Spleen (tissue), 11 donors: ENCODE results near the gene FOXL3. TPM values are rescaled to one million over a fixed set of nuclear protein-coding genes. Genes with fewer than 3 reads are reported as not detected.
A peak's percentile ranks its signal among the peaks of the same experiment; 100 is the strongest.

Experiments used
- DNase-seq: peaks from one replicate; pipeline ENCODE4 v3.0.0-alpha.2; 2020
- H3K27ac ChIP-seq, 8 donors: fragments of 200-600 bp; sonication (generic) in 7 of 8; 1 replicate in 4 of 8; 2 replicates in 4 of 8; pipeline versions ENCODE4 v1.5.0 to v1.8.0; 2016 to 2021; ENCODE audit warnings: inconsistent platforms in 4 of 8, mild to moderate bottlenecking in 4 of 8, moderate library complexity in 1 of 8
- H3K27me3 ChIP-seq, 7 donors: fragments of 200-600 bp; sonication (generic) in 6 of 7; replicated peaks in 1 of 7; 1 replicate in 4 of 7; 2 replicates in 3 of 7; pipeline versions ENCODE4 v1.5.0 to v1.8.0; 2016 to 2021; ENCODE audit warnings: inconsistent platforms in 3 of 7, mild to moderate bottlenecking in 1 of 7
- H3K36me3 ChIP-seq, 6 donors: fragments of 200-600 bp; sonication (generic) in 5 of 6; 1 replicate in 4 of 6; 2 replicates in 2 of 6; pipeline versions ENCODE4 v1.5.0 to v1.8.0; 2016 to 2021; ENCODE audit warnings: inconsistent platforms in 2 of 6
- H3K4me1 ChIP-seq, 6 donors: fragments of 200-600 bp; sonication (generic) in 5 of 6; 1 replicate in 3 of 6; 2 replicates in 3 of 6; pipeline versions ENCODE4 v1.5.0 to v1.8.0; 2016 to 2021; ENCODE audit warnings: inconsistent platforms in 3 of 6
- H3K4me3 ChIP-seq, 8 donors: fragments of 200-600 bp; sonication (generic) in 7 of 8; 1 replicate in 4 of 8; 2 replicates in 4 of 8; pipeline versions ENCODE4 v1.5.0 to v1.8.0; 2016 to 2021; ENCODE audit warnings: inconsistent platforms in 4 of 8, mild to moderate bottlenecking in 4 of 8, moderate library complexity in 2 of 8
- H3K9me3 ChIP-seq, 8 donors: fragments of 200-600 bp; sonication (generic) in 7 of 8; 1 replicate in 4 of 8; 2 replicates in 4 of 8; pipeline versions ENCODE4 v1.5.0 to v1.8.0; 2016 to 2021; ENCODE audit warnings: inconsistent platforms in 4 of 8
- POLR2A ChIP-seq, 3 donors: fragments of 450-650 bp; IDR thresholded peaks; one replicate each; pipeline ENCODE4 v1.5.1; 2017; ENCODE audit warnings: antibody characterized with exemption in 3 of 3, mild to moderate bottlenecking in 1 of 3
- POLR2AphosphoS5 ChIP-seq, 3 donors: sonication (generic); formaldehyde crosslinking; IDR thresholded peaks; one replicate each; pipeline ENCODE4 v1.5.1; 2017; ENCODE audit warnings: antibody characterized with exemption in 3 of 3
- WGBS, 5 donors: extraction: QIAGEN DNeasy Blood & Tissue Kit in 3 of 5; methylation state at CpG; one replicate each; pipeline versions ENCODE4 v1.1.5 to v1.1.7; 2013 to 2018; 5-methylcytosine and 5-hydroxymethylcytosine counted together
- intact Hi-C: fragments of 100-400 bp; cut with DNase I; formaldehyde crosslinking; loops from one replicate; pipeline ENCODE4 v1.15.0; 2023; ENCODE audit warnings: low total_unique reads
- polyA plus RNA-seq, 3 donors: library from polyadenylated mRNA; stranded (reverse); fragments of 200-250 nt; gene quantifications; one replicate each; pipeline ENCODE4 v1.2.1, GENCODE V29; 2013
- total RNA-seq, 7 donors: library from RNA; depleted of rRNA in 3 of 7; stranded (reverse); fragments of >200 nt in 3 of 7; fragmentation: NEBNext Ultra II Directional in 4 of 7; extraction: Animal tissue kit (Norgen Biotek cat#: 25700) in 4 of 7; gene quantifications; one replicate each; pipeline versions ENCODE4 v1.1.0 to v1.2.1, GENCODE V29; 2016 to 2021
- TF ChIP-seq, protein P1 (sequence below), 11 experiments: fragments of 200-600 bp in 7 of 11; fragments of 450-650 bp in 4 of 11; sonication (generic) in 4 of 11; IDR thresholded peaks in 8 of 11; conservative IDR thresholded peaks in 3 of 11; 1 replicate in 7 of 11; 2 replicates in 4 of 11; pipeline versions ENCODE4 v1.4.0 to v1.8.0; 2016 to 2021; ENCODE audit warnings: antibody characterized with exemption in 11 of 11, inconsistent platforms in 4 of 11, mild to moderate bottlenecking in 1 of 11
- donor health status: healthy with polysubstance abuse.
- donor health status: DM: no; HTN: no; CAD: no; lungs with moderate emphysema.
- donor health status: DM: no; HTN: no; CAD: no.
- donor health status: Bipolar disorder and iron deficiency.
- donor health status: healthy.
- donor health status: DM: no; HTN: no; CAD: no.
- donor health status: DM: yes; HTN: yes; CAD: no.

Gene FOXL3
- total and polyA plus RNA-seq, 10 donors: not detected

- peak; percentile 43 for DNase-seq
These were observed 20.2 kb upstream of the FOXL3 start for GRCh38 chr7:269721-270120.

DNA sequence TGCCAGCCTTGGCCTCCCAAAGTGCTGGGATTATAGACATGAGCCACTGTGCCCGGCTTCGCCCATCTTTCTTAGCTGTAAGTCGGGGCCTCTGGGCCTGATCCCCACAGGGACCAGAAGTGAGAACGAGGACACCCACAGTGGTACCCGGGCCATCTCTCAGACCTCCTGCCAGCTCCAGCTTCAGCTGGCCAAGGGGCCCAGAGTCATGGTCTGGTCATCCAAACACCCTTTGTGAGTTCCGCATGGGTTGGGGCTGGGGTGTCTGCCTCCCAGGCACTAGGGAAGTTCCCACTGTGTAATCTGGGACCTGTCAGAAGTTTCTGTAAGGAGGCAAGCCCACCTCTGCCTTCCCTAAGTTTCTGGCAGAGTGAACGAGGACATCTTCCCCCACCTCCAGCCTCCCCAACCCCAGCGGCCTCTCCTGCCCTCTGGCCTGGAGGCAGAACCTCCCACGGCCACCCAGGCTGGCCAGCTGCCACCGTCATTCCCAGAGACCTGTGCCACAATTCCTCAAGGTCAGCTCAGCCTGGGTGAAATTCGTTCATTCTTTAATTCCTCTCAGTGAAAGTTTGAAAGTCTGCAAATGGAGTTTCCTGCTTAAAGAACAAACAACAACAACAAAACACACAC, 19.5 kb upstream of the FOXL3 start:
- Histone ChIP-seq H3K27me3 (no peaks in the 10 kb centered on the region), H3K27ac (no peak overlapping the region), H3K9me3 (peaks cover 3 to 42% (median 29%) of the 10 kb centered on the region in 8 donors), H3K4me3 (no peak overlapping the region), H3K36me3 (no peaks in the 10 kb centered on the region), H3K4me1 (no peaks in the 10 kb centered on the region)
- DNase-seq: peak; percentile 51
- intact Hi-C loops: no loop called here
- TF ChIP-seq, protein P1, sequence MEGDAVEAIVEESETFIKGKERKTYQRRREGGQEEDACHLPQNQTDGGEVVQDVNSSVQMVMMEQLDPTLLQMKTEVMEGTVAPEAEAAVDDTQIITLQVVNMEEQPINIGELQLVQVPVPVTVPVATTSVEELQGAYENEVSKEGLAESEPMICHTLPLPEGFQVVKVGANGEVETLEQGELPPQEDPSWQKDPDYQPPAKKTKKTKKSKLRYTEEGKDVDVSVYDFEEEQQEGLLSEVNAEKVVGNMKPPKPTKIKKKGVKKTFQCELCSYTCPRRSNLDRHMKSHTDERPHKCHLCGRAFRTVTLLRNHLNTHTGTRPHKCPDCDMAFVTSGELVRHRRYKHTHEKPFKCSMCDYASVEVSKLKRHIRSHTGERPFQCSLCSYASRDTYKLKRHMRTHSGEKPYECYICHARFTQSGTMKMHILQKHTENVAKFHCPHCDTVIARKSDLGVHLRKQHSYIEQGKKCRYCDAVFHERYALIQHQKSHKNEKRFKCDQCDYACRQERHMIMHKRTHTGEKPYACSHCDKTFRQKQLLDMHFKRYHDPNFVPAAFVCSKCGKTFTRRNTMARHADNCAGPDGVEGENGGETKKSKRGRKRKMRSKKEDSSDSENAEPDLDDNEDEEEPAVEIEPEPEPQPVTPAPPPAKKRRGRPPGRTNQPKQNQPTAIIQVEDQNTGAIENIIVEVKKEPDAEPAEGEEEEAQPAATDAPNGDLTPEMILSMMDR (IDR thresholded peaks at IDR 0.05 in 8 of 11, conservative IDR thresholded peaks at IDR 0.05 in 3 of 11): no peak
- WGBS, 5 donors: 61 to 78% (median 73%) methylated on average over 8 to 11 of the region's 11 CpGs

More at GRCh38 chr7:269721-270120, 20.2 kb upstream of the FOXL3 start:
- TF ChIP-seq, protein P1 (IDR thresholded peaks at IDR 0.05 in 8 of 11, conservative IDR thresholded peaks at IDR 0.05 in 3 of 11): no peak
- no peak for TF ChIP-seq POLR2AphosphoS5 (IDR thresholded peaks at IDR 0.05)
- intact Hi-C loops: no loop called here
- Histone ChIP-seq H3K4me1 (no peaks in the 10 kb centered on the region), H3K9me3 (peaks cover 3 to 40% (median 27%) of the 10 kb centered on the region in 8 donors), H3K27me3 (no peaks in the 10 kb centered on the region), H3K27ac (no peak overlapping the region), H3K36me3 (no peaks in the 10 kb centered on the region), H3K4me3 (no peak overlapping the region)
- WGBS, 5 donors: 79 to 89% (median 86%) methylated on average over 11 of the region's 11 CpGs

DNA sequence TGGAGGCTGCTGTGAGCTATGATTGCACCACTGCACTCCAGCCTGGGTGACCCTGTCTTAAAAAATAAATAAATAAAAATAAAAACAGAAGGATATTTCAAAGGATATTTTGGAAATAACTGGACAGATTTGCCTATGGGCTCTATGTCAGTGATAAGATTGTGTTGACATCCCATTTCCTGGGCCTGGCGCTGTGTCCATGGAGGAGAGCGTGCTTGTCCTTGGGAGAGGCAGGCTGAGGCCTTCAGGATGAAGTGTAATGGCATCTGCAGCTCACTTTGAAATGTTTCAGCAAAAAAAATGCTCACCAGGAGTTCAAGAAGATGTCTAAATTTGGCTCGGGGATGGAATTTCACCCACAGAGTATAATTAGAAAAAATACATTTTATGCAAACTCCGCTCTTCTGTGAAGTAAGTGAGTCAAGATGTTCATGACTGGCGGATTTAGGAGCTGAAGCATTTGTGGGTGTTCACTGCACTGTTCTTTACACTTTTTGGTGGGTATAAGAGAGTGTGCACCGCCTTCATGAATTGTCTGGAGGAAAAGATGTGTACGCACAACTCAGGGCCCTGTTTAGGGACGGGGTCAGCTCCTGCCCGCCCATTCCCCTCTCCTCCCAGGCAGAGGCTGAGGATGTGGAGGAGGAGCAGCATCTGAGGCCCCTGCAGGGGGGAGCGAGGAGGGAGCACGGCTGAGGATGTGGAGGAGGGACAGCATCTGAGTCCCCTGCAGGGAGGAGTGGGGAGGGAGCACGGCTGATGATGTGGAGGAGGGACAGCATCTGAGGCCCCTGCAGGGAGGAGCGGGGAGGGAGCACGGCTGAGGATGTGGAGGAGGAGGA, 18.5 kb upstream of the FOXL3 start:
- Histone ChIP-seq H3K4me1 (no peaks in the 10 kb centered on the region), H3K27me3 (peaks cover 0 to 6% (median 0%) of the 10 kb centered on the region in 7 donors), H3K36me3 (no peaks in the 10 kb centered on the region), H3K27ac (no peak overlapping the region), H3K4me3 (no peak overlapping the region), H3K9me3 (peaks cover 3 to 52% (median 37%) of the 10 kb centered on the region in 8 donors)
- peak; percentile 29 for DNase-seq
- TF ChIP-seq POLR2A (IDR thresholded peaks at IDR 0.05) (no peak), POLR2AphosphoS5 (IDR thresholded peaks at IDR 0.05) (no peak)
- TF ChIP-seq, protein P1 (IDR thresholded peaks at IDR 0.05 in 8 of 11, conservative IDR thresholded peaks at IDR 0.05 in 3 of 11): no peak
- intact Hi-C loops: no loop called here
- WGBS, 5 donors: 82 to 85% (median 83%) methylated on average over 14 of the region's 14 CpGs

DNA sequence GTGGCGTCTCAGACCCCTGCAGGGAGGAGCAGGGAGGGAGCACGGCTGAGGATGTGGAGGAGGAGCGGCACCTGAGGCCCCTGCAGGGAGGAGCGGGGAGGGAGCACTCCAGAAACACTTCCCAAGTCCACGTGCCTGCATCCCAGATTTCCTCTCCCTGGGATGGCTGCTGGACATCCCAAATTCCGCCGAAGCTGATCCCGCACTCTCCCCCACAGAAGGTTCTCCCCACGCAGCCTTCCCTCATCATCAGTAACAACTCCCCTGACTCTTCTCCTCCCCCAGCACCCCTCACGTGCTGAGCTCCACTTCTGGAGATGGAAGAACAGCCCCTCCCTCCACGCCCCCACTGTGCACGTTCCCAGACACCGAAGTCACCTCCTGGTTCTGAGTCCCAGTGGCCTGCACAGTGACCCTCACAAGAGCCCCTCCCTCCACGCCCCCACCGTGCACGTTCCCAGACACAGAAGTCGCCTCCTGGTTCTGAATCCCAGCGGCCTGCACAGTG, 17.8 kb upstream of the FOXL3 start:
- TF ChIP-seq POLR2AphosphoS5 (IDR thresholded peaks at IDR 0.05) (no peak), POLR2A (IDR thresholded peaks at IDR 0.05) (no peak)
- TF ChIP-seq, protein P1 (IDR thresholded peaks at IDR 0.05 in 8 of 11, conservative IDR thresholded peaks at IDR 0.05 in 3 of 11): no peak
- Histone ChIP-seq H3K4me3 (no peak overlapping the region), H3K27me3 (peaks cover 0 to 7% (median 0%) of the 10 kb centered on the region in 7 donors), H3K36me3 (no peaks in the 10 kb centered on the region), H3K27ac (no peak overlapping the region), H3K4me1 (no peaks in the 10 kb centered on the region), H3K9me3 (peaks cover 3 to 56% (median 43%) of the 10 kb centered on the region in 8 donors)
- intact Hi-C loops: no loop called here
- DNase-seq: peak; percentile 30
- 84 to 86% (median 85%) methylated on average over 17 to 18 of the region's 18 CpGs for WGBS, 5 donors
